ENCODE results near the gene SCGB2B2. TPM values are rescaled to one million over a fixed set of nuclear protein-coding genes. Genes with fewer than 3 reads are reported as not detected.

Gene SCGB2B2
- total RNA-seq, 2 experiments from 2014 or later, result 0.30 to 0.42 TPM

DNA sequence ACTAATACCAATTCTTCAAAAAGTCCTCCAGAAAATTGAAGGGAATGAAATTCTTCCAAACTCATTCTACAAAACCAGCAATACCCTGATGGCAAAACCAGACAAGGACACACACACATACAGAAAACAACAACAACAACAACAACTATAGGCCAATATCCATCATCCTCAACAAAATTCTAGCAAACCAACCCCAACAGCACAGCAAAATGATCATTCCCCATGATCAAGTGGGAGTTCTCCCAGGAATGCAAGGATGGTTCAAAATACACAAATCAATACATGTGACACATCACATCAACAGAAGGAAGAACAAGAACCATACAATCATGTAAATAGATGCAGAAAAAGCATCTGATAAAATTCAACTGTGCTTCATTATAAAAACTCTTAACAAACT lies 38.4 kb upstream of the SCGB2B2 start:
- Mint-ChIP-seq H3K4me1 (ENCODE audit: low read depth) (no peaks in the 10 kb centered on the region), H3K36me3 (ENCODE audit: low read depth) (no peaks in the 10 kb centered on the region), H3K9me3 (peaks cover 6% of the 10 kb centered on the region), H3K27me3 (peaks cover 43% of the 10 kb centered on the region), H3K27ac (no peak overlapping the region), H3K4me3 (no peak overlapping the region)
- DNase-seq (no peak), ATAC-seq (ENCODE audit: poor library complexity) (no peak)
- H3K27ac ChIP-seq (ENCODE audit: low read depth in 1 of 2, low read length in 2 of 2), result no peak overlapping the region
- TF ChIP-seq, protein P1, sequence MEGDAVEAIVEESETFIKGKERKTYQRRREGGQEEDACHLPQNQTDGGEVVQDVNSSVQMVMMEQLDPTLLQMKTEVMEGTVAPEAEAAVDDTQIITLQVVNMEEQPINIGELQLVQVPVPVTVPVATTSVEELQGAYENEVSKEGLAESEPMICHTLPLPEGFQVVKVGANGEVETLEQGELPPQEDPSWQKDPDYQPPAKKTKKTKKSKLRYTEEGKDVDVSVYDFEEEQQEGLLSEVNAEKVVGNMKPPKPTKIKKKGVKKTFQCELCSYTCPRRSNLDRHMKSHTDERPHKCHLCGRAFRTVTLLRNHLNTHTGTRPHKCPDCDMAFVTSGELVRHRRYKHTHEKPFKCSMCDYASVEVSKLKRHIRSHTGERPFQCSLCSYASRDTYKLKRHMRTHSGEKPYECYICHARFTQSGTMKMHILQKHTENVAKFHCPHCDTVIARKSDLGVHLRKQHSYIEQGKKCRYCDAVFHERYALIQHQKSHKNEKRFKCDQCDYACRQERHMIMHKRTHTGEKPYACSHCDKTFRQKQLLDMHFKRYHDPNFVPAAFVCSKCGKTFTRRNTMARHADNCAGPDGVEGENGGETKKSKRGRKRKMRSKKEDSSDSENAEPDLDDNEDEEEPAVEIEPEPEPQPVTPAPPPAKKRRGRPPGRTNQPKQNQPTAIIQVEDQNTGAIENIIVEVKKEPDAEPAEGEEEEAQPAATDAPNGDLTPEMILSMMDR (IDR thresholded peaks at IDR 0.05), result no peak
- ChIA-PET POLR2A (no interaction called here), CTCF (no interaction called here)
- no peak overlapping the region for H3K4me3 ChIP-seq (ENCODE audit: low read length)
- H3K36me3 ChIP-seq (ENCODE audit: insufficient read depth, low read length), result no peaks in the 10 kb centered on the region
- H3K4me1 ChIP-seq (ENCODE audit: insufficient read depth, low read length), result no peaks in the 10 kb centered on the region
- peaks cover 4 to 17% of the 10 kb centered on the region in 2 experiments for H3K9me3 ChIP-seq (ENCODE audit: control insufficient read depth in 1 of 2, insufficient read depth in 1 of 2, low read length in 2 of 2)
- intact Hi-C loops (cut with DNase I, micrococcal nuclease), result no loop called here
- peaks cover 0 to 6% of the 10 kb centered on the region in 2 experiments for H3K27me3 ChIP-seq (ENCODE audit: control insufficient read depth in 1 of 2, insufficient read depth in 2 of 2, low read length in 2 of 2)

GRCh38 chr19:34713262-34713637 lies 36.3 kb upstream of the SCGB2B2 start:
- Histone ChIP-seq H3K36me3 (ENCODE audit: insufficient read depth, low read length) (no peaks in the 10 kb centered on the region), H3K4me1 (ENCODE audit: insufficient read depth, low read length) (no peaks in the 10 kb centered on the region), H3K27me3 (ENCODE audit: control insufficient read depth in 1 of 2, insufficient read depth in 2 of 2, low read length in 2 of 2) (peaks cover 0 to 8% of the 10 kb centered on the region in 2 experiments), H3K4me3 (ENCODE audit: low read length) (no peak overlapping the region), H3K27ac (ENCODE audit: low read depth in 1 of 2, low read length in 2 of 2) (no peak overlapping the region), H3K9me3 (ENCODE audit: control insufficient read depth in 1 of 2, insufficient read depth in 1 of 2, low read length in 2 of 2) (peaks cover 4 to 17% of the 10 kb centered on the region in 2 experiments)
- CTCF ChIA-PET, result interaction anchor here (0.7 to 2.1 kb wide), 2 partner anchors 40 to 73 kb away, joined by 3 to 21 read pairs; no protein-coding TSS in a partner anchor
- peaks cover 6% of the 10 kb centered on the region for H3K9me3 Mint-ChIP-seq
- ATAC-seq (ENCODE audit: poor library complexity) (no peak), DNase-seq (no peak)
- POLR2A ChIA-PET, result no interaction called here
- TF ChIP-seq, protein P1 (IDR thresholded peaks at IDR 0.05), result no peak
- no peak overlapping the region for H3K27ac Mint-ChIP-seq
- no peak overlapping the region for H3K4me3 Mint-ChIP-seq
- no peaks in the 10 kb centered on the region for H3K36me3 Mint-ChIP-seq (ENCODE audit: low read depth)
- H3K4me1 Mint-ChIP-seq (ENCODE audit: low read depth), result no peaks in the 10 kb centered on the region
- intact Hi-C loops (cut with DNase I, micrococcal nuclease), result loop anchor here (5.0 kb wide), 2 partner anchors 671 to 936 kb away; no protein-coding TSS in a partner anchor
- peaks cover 43% of the 10 kb centered on the region for H3K27me3 Mint-ChIP-seq

DNA sequence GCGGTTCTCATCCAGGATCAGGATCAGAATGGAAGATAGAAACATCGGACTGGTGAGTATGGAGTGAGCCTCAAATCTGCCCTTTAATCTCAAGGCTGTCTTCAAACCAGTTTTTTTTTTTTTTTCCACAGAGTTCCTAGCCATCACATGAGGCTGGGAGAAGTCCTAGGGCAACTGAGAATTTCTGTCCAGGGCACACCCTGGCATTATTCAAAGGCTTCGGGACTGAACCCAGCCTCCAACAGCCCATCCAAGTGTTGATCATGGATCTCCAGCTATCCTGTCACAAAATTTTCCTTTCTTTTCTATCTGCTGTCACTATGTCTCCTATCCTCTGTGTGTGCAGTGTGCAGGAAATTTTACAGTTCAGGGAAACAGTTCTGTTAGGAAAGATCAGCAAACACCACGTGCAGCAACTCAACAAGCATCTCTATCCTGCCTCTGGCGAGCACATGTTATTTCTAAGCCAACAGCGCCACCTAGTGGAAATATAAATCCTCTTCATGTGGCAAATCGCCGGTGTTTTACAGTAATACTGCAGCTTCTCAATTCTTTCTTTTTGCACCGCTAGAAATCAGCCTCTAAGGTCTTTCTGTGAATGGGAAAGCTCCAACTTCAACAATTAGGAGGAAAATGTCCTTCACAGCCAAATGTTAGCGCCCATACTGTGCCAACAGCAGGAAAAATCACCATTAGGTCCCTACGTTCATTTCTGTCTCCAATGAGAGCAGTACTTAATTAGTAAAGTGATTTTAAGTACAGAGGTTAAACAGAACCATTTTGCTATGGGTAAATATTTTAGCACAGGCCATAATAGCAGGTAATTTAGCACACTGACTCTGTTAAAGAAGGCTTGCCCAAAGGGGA lies 35.7 kb upstream of the SCGB2B2 start:
- H3K27me3 Mint-ChIP-seq, result peaks cover 40% of the 10 kb centered on the region

More for the DNA sequence above, 35.7 kb upstream of the SCGB2B2 start:
- DNase-seq, result peak in 13 of 14 experiments; percentile 8 to 89 (median 41)
- Histone ChIP-seq H3K27ac (ENCODE audit: low read depth in 1 of 2, low read length in 2 of 2) (no peak overlapping the region), H3K27me3 (ENCODE audit: control insufficient read depth in 1 of 2, insufficient read depth in 2 of 2, low read length in 2 of 2) (peaks cover under 1 to 13% of the 10 kb centered on the region in 2 experiments), H3K36me3 (ENCODE audit: insufficient read depth, low read length) (no peaks in the 10 kb centered on the region), H3K4me1 (ENCODE audit: insufficient read depth, low read length) (no peaks in the 10 kb centered on the region), H3K9me3 (ENCODE audit: control insufficient read depth in 1 of 2, insufficient read depth in 1 of 2, low read length in 2 of 2) (peaks cover 4 to 17% of the 10 kb centered on the region in 2 experiments), H3K4me3 (ENCODE audit: low read length) (no peak overlapping the region)
- intact Hi-C loops (cut with DNase I, micrococcal nuclease), result loop anchor here (1.0 to 5.0 kb wide), 4 partner anchors 73 to 935 kb away; no protein-coding TSS in a partner anchor
- Mint-ChIP-seq H3K4me1 (ENCODE audit: low read depth) (no peaks in the 10 kb centered on the region), H3K27ac (no peak overlapping the region), H3K4me3 (no peak overlapping the region), H3K36me3 (ENCODE audit: low read depth) (no peaks in the 10 kb centered on the region), H3K9me3 (peaks cover 6% of the 10 kb centered on the region)
- peak; percentile 67 for ATAC-seq (ENCODE audit: poor library complexity)
- ChIA-PET CTCF (interaction anchor here (1.0 to 2.1 kb wide), 2 partner anchors 72 to 935 kb away, joined by 3 to 21 read pairs; no protein-coding TSS in a partner anchor), POLR2A (interaction anchor here (0.6 kb wide), 1 partner anchor 33 kb away, joined by 3 read pairs; no protein-coding TSS in a partner anchor)
- TF ChIP-seq, protein P1 (IDR thresholded peaks at IDR 0.05), result peak; percentile 69
